ENCODE measurements around the gene KIAA0513.

The KIAA0513 gene

DNA sequence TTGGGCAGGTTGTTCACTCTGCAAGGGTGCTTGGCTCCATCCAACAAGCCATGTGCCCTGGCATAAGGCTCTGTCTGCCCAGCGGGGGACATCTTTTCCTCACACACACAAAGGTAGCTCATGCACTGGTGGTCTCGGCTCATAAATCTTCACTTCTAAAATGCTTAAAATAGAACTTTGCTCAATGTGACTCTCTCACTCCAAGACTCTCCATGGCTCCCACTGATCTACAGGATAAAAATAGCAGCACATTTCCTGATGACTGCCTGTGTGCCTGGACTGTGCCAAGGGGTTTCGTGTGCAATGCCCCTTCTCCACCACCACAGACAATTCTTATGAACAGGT lies 99.8 kb downstream of the KIAA0513 start:
- DNase-seq (ENCODE audit: low spot score): no peak
- H3K27ac ChIP-seq: no peak overlapping the region; the same call in 1 of the 2 replicates
- CTCF ChIA-PET: no interaction called here
- POLR2A ChIA-PET (ENCODE audit: low non-redundant PET): no interaction called here
- TF ChIP-seq, protein P1, sequence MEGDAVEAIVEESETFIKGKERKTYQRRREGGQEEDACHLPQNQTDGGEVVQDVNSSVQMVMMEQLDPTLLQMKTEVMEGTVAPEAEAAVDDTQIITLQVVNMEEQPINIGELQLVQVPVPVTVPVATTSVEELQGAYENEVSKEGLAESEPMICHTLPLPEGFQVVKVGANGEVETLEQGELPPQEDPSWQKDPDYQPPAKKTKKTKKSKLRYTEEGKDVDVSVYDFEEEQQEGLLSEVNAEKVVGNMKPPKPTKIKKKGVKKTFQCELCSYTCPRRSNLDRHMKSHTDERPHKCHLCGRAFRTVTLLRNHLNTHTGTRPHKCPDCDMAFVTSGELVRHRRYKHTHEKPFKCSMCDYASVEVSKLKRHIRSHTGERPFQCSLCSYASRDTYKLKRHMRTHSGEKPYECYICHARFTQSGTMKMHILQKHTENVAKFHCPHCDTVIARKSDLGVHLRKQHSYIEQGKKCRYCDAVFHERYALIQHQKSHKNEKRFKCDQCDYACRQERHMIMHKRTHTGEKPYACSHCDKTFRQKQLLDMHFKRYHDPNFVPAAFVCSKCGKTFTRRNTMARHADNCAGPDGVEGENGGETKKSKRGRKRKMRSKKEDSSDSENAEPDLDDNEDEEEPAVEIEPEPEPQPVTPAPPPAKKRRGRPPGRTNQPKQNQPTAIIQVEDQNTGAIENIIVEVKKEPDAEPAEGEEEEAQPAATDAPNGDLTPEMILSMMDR (conservative IDR thresholded peaks at IDR 0.05; ENCODE audit: low read depth): no peak

DNA sequence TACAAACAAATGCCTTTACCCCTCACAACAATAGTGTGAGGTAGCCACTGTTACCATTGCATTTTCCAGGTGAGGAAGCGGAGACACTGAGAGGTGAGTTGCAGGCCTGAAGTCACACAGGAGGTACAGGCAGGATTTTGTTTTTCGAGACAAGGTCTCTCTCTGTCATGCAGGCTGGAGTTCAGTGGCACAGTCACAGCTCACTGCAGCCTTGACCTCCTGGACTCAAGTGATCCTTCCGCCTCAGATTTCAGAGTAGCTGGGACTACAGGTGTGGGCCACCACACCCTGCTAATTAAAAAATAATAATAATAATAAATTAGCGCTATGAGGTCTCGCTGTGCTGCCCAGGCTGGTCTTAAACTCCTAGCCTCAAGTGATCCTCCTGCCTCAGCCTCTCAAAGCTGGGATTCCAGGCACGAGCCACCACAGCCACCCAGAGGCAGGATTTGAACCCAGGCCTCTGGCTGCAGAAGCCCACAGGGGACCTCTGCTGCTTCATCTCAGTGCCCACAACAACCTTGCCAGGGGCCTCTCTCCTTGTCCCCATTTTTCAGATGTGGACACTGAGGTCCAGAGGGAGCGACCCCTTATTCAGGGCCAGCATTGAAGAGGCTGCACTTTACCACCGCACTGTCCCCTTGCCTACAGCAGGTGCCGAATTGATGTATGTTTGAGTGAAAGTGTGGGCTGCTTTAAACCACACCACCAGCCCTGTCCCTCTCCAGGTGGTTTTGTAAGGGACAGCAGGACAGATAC lies 100.7 kb downstream of the KIAA0513 start:
- POLR2A ChIA-PET (ENCODE audit: low non-redundant PET): no interaction called here
- TF ChIP-seq, protein P1 (conservative IDR thresholded peaks at IDR 0.05; ENCODE audit: low read depth): no peak
- CTCF ChIA-PET: interaction anchor here (1.0 kb wide), 1 partner anchor 13 kb away, joined by 4 read pairs; no protein-coding TSS in a partner anchor
- H3K27ac ChIP-seq: no peak overlapping the region
- DNase-seq (ENCODE audit: low spot score): no peak

DNA sequence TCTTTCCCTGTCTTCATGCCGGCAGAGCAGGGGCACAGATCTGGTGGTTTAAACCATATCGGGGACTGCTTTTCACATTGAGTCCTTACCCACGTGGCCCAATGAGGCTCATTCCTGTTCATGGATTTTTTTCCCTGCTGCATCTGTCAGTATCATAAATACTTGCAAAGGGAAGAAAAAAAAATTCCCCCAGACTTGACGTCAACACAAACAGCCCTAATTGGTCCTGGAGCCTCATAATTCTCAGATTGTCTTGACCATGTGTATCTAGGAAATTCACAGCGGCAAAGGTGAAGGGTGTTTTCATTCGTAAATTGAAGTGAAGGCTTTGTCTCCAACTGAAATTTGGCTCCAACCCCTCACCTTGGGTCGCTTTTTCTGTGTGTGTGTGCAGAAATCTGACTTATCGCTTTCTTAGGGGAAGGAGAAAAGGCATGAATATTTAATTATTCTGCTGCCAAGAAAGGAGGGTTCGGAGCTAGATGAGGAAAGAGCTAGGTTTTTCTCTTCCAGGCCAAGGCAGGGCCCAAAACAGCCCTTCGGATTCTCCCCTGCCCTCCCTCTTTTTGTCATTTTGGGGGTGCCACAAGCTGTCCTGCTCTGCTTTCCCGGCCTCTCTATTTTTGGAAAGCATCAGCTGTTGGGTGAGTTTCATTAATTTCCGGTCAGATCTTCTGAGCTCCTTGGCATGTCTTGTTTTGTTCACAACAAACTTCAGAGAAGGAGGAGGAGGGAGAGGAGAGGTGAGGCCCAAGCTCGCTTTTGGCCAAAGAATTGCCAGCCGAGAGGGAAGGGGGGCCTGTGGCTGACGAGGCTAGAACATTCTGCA lies 102.5 kb downstream of the KIAA0513 start:
- peak overlapping the region; percentile 74 for H3K27ac ChIP-seq
- DNase-seq (ENCODE audit: low spot score): no peak
- ChIA-PET POLR2A (ENCODE audit: low non-redundant PET) (no interaction called here), CTCF (interaction anchor here (1.1 to 1.2 kb wide), 2 partner anchors 9 to 15 kb away, joined by 3 read pairs; no protein-coding TSS in a partner anchor)
- TF ChIP-seq, protein P1 (conservative IDR thresholded peaks at IDR 0.05; ENCODE audit: low read depth): no peak

DNA sequence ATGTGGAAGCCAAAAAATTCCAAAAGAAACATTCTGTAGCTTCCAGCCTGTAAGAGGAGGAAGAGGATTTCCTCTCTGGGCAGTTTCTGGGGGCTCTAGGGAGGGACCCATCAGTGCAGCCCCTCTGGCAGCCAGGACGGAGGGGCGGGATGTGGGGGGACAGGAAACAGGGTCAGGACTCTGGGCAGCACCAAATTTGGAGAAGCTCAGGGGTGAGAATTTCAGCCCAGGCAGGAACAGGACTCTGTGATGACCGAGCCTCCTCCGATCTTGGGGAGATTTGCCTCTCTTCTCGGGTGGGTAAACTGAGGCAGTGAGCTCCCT lies 103.1 kb downstream of the KIAA0513 start:
- POLR2A ChIA-PET (ENCODE audit: low non-redundant PET): interaction anchor here (0.5 kb wide), 1 partner anchor 12 kb away, joined by 4 read pairs; no protein-coding TSS in a partner anchor

DNA sequence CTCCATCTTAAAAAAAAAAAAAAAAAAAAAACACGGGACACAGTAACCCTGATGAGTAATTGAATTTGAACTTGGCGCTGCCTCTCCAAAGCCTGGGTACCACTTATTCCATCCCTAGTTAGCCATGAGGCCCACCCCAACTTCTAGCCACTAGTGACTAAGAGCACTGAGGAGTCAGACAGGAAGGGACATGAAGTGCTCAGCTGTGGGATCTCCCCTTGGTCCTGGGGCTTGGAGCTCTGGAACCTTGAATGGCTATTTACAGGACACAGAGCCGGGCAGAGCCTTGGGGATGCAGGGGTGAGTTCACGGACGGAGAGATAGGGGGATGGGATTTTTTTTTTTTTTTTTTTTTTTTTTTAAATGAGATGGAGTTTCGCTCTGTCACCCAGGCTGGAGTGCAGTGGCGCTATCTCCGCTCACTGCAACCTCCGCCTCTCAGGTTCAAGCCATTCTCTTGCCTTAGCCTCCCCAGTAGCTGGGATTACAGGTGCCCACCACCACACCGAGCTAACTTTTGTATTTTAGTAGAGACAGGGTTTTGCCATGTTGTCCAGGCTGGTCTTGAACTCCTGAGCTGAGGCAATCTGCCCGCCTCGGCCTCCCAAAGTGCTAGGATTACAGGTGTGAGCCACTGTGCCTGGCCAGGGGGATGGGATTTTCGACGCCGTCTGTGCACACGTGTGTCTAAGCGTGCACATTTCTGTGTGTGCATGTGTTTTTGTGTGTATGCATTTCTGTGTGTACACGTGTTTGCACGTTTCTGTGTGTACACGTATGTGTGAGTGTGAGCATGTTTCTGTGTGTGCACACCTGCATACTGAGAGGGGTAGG lies 105.1 kb downstream of the KIAA0513 start:
- CTCF ChIA-PET: no interaction called here
- no peak for DNase-seq (ENCODE audit: low spot score)
- no peak overlapping the region for H3K27ac ChIP-seq
- TF ChIP-seq, protein P1 (conservative IDR thresholded peaks at IDR 0.05; ENCODE audit: low read depth): no peak
- POLR2A ChIA-PET (ENCODE audit: low non-redundant PET): no interaction called here

More for the DNA sequence above, 103.1 kb downstream of the KIAA0513 start:
- H3K27ac ChIP-seq: peak overlapping the region; percentile 74
- DNase-seq (ENCODE audit: low spot score): no peak
- TF ChIP-seq, protein P1 (conservative IDR thresholded peaks at IDR 0.05; ENCODE audit: low read depth): no peak
- CTCF ChIA-PET: interaction anchor here (1.1 to 1.2 kb wide), 2 partner anchors 9 to 16 kb away, joined by 3 read pairs; no protein-coding TSS in a partner anchor

DNA sequence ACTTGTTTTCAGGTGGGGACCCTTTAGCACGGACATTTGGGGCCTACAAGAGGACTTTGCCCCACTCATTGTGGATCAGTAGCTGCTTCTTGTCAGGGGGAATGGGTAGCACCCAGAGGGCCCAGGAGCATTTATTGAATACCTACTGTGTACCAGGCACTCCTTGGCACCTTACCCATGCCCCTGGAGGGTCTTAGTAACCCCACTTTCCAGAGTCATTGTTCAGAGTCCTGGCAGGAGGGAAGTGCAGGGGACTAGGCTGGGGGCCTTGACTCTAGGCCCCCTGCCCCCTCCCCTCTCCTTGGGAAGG lies 105.7 kb downstream of the KIAA0513 start:
- ChIA-PET CTCF (no interaction called here), POLR2A (ENCODE audit: low non-redundant PET) (no interaction called here)
- DNase-seq (ENCODE audit: low spot score): no peak
- TF ChIP-seq, protein P1 (conservative IDR thresholded peaks at IDR 0.05; ENCODE audit: low read depth): no peak
- H3K27ac ChIP-seq: no peak overlapping the region

Measured in RWPE1 (cell line).